H54 (cell line): ENCODE data around the gene RSL24D1.
A peak's percentile ranks its signal among the peaks of the same experiment; 100 is the strongest.

ENCODE experiments used
- DNase-seq: peaks from one replicate; pipeline ENCODE4 v3.0.0; 2011; ENCODE audit warnings: low spot score, mixed read lengths; ENCODE audit not compliant: insufficient read length
- FAIRE-seq: peaks from 3 replicates; lab custom pipeline; 2011; peaks lifted over from hg19 to GRCh38; lab: Jason Lieb, UNC
- POLR2A ChIP-seq: IDR thresholded peaks from 2 replicates; pipeline ENCODE4 v1.6.1; 2011; ENCODE audit warnings: low read depth, mild to moderate bottlenecking, low read length

Gene RSL24D1

DNA sequence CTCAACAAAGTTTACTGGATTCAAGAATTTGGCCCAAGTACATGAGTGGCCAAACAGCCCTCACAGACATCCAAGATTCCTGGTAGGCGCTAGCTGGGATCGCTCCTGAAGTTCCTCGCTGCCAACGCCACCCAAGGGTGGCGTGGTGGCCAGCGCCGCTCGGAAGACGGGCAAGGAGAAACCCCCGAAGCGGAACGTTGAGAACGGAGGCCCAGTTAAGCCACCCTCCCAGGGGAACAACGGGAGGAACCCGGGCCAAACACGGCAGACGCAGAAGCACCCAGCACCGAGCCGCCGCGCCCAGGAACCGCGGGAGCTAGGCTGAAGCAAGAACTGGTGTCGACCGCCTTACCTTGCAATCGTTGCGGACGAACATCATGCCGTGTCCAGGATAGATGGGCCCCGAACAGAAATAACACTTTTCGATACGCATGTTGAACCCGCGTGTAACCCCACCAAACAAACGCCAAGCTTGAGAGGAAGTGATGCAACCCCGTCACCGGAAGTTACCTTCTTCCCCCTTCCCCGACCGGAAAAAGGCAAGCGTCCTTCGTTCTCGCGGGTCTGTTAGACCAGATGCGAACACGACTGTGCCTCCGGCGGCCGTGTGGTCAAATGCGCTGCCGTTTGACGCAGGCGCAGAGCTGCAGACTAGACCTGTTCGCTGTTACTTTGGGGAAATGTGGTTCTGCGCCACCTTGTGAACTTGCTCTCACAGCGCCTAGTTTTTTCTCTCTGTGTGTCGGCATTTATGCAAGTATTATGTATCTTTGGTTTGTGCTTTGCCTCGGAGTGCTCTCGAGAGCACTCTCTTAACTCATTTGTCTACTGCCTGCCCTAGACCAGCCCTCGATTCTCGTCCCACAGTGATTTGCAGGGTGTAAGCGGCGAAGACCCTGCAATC lies at the start of gene RSL24D1:
Gene RSL24D1 (minus strand): TSS at position 484 of the 904 bp plus-strand sequence. CDS start 51 bp downstream, at position 433.
- TF ChIP-seq POLR2A, result peak; percentile 53
- FAIRE-seq (peak; percentile 98), DNase-seq (peak; percentile 75)

DNA sequence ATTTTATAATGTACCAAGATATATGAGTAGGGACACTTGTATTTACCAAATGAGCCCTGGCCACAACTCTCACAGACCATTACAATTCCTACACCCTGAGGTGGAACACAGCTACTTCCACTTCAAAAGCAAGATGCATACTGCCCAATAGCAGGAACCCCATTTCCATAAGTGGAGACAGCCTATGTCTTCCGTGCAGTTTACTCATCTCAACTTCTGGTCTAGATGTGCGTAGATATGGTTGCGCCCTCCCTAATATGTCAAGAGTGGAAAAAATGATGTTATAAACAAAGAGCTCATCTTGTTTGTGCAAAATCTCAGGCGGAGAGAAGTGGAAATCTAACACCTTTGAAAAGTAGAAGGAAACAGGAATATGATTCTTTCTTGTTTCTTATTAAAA lies 48.3 kb upstream of the RSL24D1 start:
- FAIRE-seq (no peak), DNase-seq (no peak)
- TF ChIP-seq POLR2A, result no peak

- FAIRE-seq (no peak), DNase-seq (no peak)
Measured at GRCh38 chr15:55241891-55242290, 45.1 kb upstream of the RSL24D1 start.

GRCh38 chr15:55241186-55241585 lies 44.4 kb upstream of the RSL24D1 start:
- DNase-seq, result no peak
- TF ChIP-seq POLR2A, result no peak

More at GRCh38 chr15:55241891-55242290, 45.1 kb upstream of the RSL24D1 start:
- no peak for TF ChIP-seq POLR2A

DNA sequence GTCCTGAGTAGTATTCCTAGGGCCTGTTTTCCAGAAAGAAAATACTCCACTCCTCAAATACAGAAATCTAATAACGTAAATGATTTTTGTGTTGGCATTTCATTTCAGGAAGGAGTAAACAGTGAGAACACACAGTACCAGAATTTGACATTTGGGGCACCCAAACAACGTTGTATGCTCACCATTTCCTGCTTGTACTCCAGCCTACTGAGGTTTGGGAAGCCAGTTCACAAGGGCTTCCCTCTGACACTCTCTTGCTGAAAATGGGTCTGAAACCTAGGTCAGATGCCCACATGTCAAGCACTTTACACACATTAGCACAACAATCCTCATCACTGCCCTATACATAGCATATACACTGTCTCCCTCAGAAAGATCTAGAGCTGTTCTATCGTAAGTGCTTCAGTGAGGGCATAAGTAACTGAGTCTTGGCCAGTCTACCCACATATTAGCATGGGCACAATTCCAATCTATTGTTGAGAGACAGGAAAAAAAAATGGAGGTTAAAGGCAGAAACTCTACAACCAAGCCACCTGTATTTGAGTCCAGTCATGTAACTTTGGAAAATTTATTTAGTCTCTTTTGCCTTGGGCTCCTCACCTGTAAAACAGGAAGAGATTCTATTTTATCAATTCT lies 43.5 kb upstream of the RSL24D1 start:
- DNase-seq, result no peak

More at GRCh38 chr15:55241186-55241585, 44.4 kb upstream of the RSL24D1 start:
- FAIRE-seq, result no peak

DNA sequence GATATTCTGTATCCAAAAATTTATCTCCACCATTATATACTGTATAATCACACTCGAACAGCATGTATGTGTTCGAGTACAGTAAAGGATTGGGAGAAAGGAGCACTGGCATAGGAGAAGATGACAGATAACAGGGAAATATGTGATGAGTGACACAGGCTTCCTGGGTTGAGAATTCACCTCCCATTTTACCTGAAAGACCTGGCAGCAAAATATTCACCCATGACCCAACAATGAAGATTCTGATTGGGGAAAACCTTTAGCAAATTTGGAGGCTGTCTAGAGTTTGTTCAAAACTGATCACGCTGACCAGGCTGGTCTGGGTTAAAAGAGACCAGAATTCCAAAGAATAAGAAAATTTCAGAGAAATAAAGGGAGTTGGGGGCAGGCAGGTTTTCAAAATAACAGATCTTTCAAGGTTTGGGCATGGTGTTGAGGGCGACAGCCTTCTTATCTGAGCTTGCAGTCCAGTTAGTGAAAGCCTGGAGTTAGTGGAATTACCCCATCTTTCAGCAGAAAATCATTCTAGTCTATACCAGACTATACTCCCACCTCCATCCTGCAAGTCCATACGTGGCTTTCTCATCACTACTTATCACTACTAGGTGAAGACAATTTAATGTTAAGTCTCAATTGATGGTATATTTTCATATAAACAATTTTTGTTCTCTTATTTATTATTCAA lies 42.8 kb upstream of the RSL24D1 start:
- TF ChIP-seq POLR2A, result no peak
- FAIRE-seq (no peak), DNase-seq (no peak)

More for the DNA sequence above, 43.5 kb upstream of the RSL24D1 start:
- no peak for TF ChIP-seq POLR2A
- no peak for FAIRE-seq

- no peak for TF ChIP-seq POLR2A
- DNase-seq, result no peak
- FAIRE-seq, result no peak
Measured at GRCh38 chr15:55238877-55239276, 42.1 kb upstream of the RSL24D1 start.

DNA sequence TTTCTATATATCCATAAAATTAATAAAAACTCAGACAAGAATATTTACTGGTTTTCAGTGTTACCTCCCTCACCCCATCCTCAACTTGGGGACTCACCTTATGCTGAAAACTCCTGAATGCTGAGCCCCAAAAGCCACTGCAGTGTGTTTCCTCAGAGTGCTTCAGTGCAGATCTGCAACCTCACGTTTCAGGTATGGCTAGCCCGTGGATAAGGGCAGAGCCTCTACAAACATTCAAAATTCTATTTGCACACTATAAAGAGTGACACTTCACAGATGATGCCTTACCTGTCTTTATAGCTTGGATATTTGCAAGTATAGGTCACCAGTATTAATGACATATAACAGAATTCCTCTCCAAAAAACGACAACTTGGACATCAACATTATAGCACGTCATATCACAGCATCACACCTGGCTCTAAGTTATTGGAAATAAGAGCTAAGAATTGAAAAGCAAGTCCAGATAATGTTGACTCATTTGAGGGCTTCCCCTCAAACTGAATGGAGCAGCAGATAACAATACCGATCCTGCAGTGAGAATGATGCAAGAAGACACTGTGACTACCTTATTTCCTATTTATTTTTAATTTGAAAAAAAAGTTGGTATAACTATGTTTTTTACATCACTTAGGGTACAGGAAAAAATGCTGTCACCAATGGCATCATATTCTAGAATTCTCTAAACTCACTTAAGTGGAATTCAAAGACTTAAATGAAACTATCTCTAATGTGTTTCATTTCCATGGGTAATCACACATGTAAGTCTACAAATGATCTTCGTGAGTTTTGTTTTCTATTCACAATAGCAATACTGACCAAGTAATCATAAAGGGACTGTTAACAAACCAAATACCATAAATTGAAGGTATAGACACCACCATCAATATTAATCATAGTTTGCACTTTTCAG lies 40.7 kb upstream of the RSL24D1 start:
- DNase-seq (no peak), FAIRE-seq (no peak)
- TF ChIP-seq POLR2A, result no peak

- FAIRE-seq (no peak), DNase-seq (no peak)
- TF ChIP-seq POLR2A, result no peak
Measured at GRCh38 chr15:55235546-55236036, 38.9 kb upstream of the RSL24D1 start.

DNA sequence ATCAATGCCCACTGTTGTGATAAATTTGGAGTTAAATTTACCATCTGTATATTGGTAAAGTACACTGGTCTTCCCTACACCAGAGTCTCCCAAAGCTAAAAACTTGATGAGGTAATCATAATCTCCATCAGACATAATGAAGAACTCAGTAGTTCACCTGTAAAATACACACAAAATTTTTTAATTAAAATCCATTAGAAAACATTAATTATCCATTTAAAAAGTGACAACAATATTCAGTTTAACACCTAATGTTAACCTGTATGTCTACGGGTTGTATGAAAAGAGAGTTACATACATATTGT lies 38.0 kb upstream of the RSL24D1 start:
- FAIRE-seq (no peak), DNase-seq (no peak)
- TF ChIP-seq POLR2A, result no peak

DNA sequence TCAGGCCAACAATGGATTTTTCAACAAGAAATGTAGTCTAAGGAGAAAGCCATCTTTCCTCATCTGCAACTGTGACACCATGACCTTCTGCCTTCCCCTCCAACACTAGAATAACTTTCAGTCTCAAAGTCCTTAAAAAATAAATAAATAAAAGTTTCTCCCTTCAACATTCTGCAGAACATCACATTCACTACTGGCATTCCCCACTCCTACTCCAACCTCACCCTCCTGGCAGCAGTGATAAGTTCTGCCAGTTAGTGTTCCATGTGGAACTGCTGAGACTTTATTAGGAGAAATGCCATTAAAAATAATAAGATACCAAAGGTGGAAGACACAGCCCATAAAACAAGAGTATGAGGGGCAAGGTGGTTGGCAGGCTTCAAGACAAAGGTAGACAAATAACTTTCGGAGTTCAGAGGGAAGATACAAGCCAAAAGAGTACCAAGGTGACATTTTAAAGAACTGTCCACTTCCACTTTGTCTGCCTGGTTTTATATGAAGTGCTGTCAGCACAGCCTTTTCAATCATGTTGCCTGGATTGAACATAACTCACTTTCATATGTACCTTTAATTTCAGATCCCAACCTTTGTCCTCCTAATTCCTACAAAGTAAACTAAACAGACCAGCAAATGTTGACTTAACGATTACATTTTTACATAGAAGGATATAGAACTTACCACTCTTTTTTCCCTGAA lies 37.5 kb upstream of the RSL24D1 start:
- TF ChIP-seq POLR2A, result no peak
- no peak for FAIRE-seq
- no peak for DNase-seq

GRCh38 chr15:55231455-55231854 lies 34.7 kb upstream of the RSL24D1 start:
- TF ChIP-seq POLR2A, result no peak
- no peak for FAIRE-seq
- DNase-seq, result no peak
